ENCODE data around the gene ZDHHC14.

- TF ChIP-seq TEAD4 (IDR thresholded peaks at IDR 0.05; ENCODE audit: low read depth, low read length) (no peak), TAF1 (IDR thresholded peaks at IDR 0.05; ENCODE audit: low read depth, low read length) (no peak), RFX5 (IDR thresholded peaks at IDR 0.05; ENCODE audit: borderline replicate concordance, low read depth, low read length) (no peak), CTCF (IDR thresholded peaks at IDR 0.05; ENCODE audit: control extremely low read depth in 1 of 3, insufficient read depth in 1 of 3, low read depth in 1 of 3, low read length in 3 of 3) (no peak), CEBPB (IDR thresholded peaks at IDR 0.05; ENCODE audit: low read depth, low read length) (no peak), GTF2F1 (IDR thresholded peaks at IDR 0.05; ENCODE audit: borderline replicate concordance, low read depth, low read length) (no peak), BCL11A (IDR thresholded peaks at IDR 0.05; ENCODE audit: low read depth in 2 of 2, low read length in 2 of 2) (no peak), POLR2AphosphoS5 (IDR thresholded peaks at IDR 0.05; ENCODE audit: low read depth, low read length) (no peak), CHD1 (IDR thresholded peaks at IDR 0.05; ENCODE audit: low read depth, low read length) (no peak), HDAC6 (IDR thresholded peaks at IDR 0.05; ENCODE audit: low read depth, low read length) (no peak), CBX8 (IDR thresholded peaks at IDR 0.05; ENCODE audit: borderline replicate concordance, low read depth, low read length) (no peak), SUZ12 (IDR thresholded peaks at IDR 0.05; ENCODE audit: low read length) (no peak)
These were observed 203.0 kb downstream of the ZDHHC14 start for GRCh38 chr6:157584036-157584435.
